Panc1 (cell line): ENCODE measurements around the gene RAB3IP.

Source experiments
- CTCF ChIP-seq: fragments of 450-650 bp; IDR thresholded peaks from 2 replicates; pipeline ENCODE4 v1.5.1; 2017; ENCODE audit warnings: mild to moderate bottlenecking
- POLR2AphosphoS5 ChIP-seq: IDR thresholded peaks from 2 replicates; pipeline ENCODE4 v1.6.1; 2012; ENCODE audit warnings: mild to moderate bottlenecking, low read depth, low read length, moderate library complexity

- no peak for TF ChIP-seq POLR2AphosphoS5
- TF ChIP-seq CTCF: no peak
Measured at GRCh38 chr12:69765515-69765914, 26.9 kb downstream of the RAB3IP start.
